ENCODE measurements around the gene GON7. TPM values are rescaled to one million over a fixed set of nuclear protein-coding genes. Genes with fewer than 3 reads are reported as not detected.
"Not testable (repeated sequence)": the region's sequence is repeated elsewhere in the genome, so short reads cannot be mapped to it uniquely, and the experiment has no call there.

The GON7 gene
- total and polyA plus RNA-seq, 12 donors: 9.4 to 34.9 (median 18.0) TPM

GRCh38 chr14:93234798-93235197 is 27.9 kb upstream of the GON7 start:
- Histone ChIP-seq H3K27ac (no peak overlapping the region), H3K27me3 (no peaks in the 10 kb centered on the region), H3K4me3 (no peak overlapping the region), H3K4me1 (replicated peaks in 1 of 2) (no peaks in the 10 kb centered on the region), H3K9me3 (replicated peaks in 1 of 3) (no peaks in the 10 kb centered on the region), H3K36me3 (replicated peaks in 1 of 2) (peaks cover 0 to under 1% of the 10 kb centered on the region in 2 donors)
- peak in 4 of 7 donors; percentile 21 to 27 (median 25) for DNase-seq
- no peak for TF ChIP-seq POLR2A (IDR thresholded peaks at IDR 0.05)
- TF ChIP-seq CTCF (IDR thresholded peaks at IDR 0.05): no peak
- WGBS, 4 donors: 49 to 62% (median 56%) methylated on average over 10 of the region's 10 CpGs
- intact Hi-C loops (cut with DNase I): loop anchor here (10.0 kb wide), 2 partner anchors 100 to 310 kb away; partner anchors contain the start of gene BTBD7 (in 1 of the 2)

- H3K4me1 ChIP-seq (replicated peaks in 1 of 2); H3K9me3 ChIP-seq (replicated peaks in 1 of 3); H3K27me3 ChIP-seq; H3K36me3 ChIP-seq (replicated peaks in 1 of 2); H3K4me3 ChIP-seq; H3K27ac ChIP-seq; DNase-seq: not testable (repeated sequence)
- intact Hi-C loops (cut with DNase I): loop anchor here (10.0 kb wide), 2 partner anchors 102 to 312 kb away; partner anchors contain the start of gene BTBD7 (in 1 of the 2)
- WGBS, 4 donors: 87 to 92% (median 89%) methylated on average over 5 of the region's 5 CpGs
Observed at GRCh38 chr14:93233078-93233477, 26.2 kb upstream of the GON7 start.

- Histone ChIP-seq H3K4me1 (replicated peaks in 1 of 2) (no peaks in the 10 kb centered on the region), H3K27me3 (no peaks in the 10 kb centered on the region), H3K4me3 (no peak overlapping the region), H3K9me3 (replicated peaks in 1 of 3) (no peaks in the 10 kb centered on the region), H3K27ac (no peak overlapping the region), H3K36me3 (replicated peaks in 1 of 2) (peaks cover 0 to 15% of the 10 kb centered on the region in 2 donors)
- intact Hi-C loops (cut with DNase I): loop anchor here (10.0 kb wide), 2 partner anchors 103 to 313 kb away; partner anchors contain the start of gene BTBD7 (in 1 of the 2)
- WGBS, 4 donors: 51 to 80% (median 63%) methylated on average over 10 to 17 of the region's 17 CpGs
- no peak for TF ChIP-seq POLR2A (IDR thresholded peaks at IDR 0.05)
- no peak for TF ChIP-seq CTCF (IDR thresholded peaks at IDR 0.05)
- DNase-seq: no peak
Observed at GRCh38 chr14:93232159-93232558, 25.3 kb upstream of the GON7 start.

- TF ChIP-seq CTCF (IDR thresholded peaks at IDR 0.05) (no peak), POLR2A (IDR thresholded peaks at IDR 0.05) (no peak)
- WGBS, 4 donors: 23 to 39% (median 31%) methylated on average over 26 to 39 of the region's 39 CpGs
- Histone ChIP-seq H3K36me3 (replicated peaks in 1 of 2) (peaks cover 0 to 20% of the 10 kb centered on the region in 2 donors), H3K27me3 (no peaks in the 10 kb centered on the region), H3K4me1 (replicated peaks in 1 of 2) (no peaks in the 10 kb centered on the region), H3K4me3 (peak overlapping the region in 1 of 4 donors; percentile 40), H3K27ac (no peak overlapping the region), H3K9me3 (replicated peaks in 1 of 3) (no peaks in the 10 kb centered on the region)
- intact Hi-C loops (cut with DNase I): loop anchor here (10.0 kb wide), 2 partner anchors 103 to 313 kb away; partner anchors contain the start of gene BTBD7 (in 1 of the 2)
- DNase-seq: peak in 6 of 7 donors; percentile 22 to 54 (median 31)
Observed at GRCh38 chr14:93231129-93231979, 24.5 kb upstream of the GON7 start.
